Breast epithelium (tissue), 4 donors: ENCODE data around the gene FRMD4A. TPM values are rescaled to one million over a fixed set of nuclear protein-coding genes. Genes with fewer than 3 reads are reported as not detected.
"Not testable (repeated sequence)": the region's sequence is repeated elsewhere in the genome, so short reads cannot be mapped to it uniquely, and the experiment has no call there.

ENCODE experiments used
- DNase-seq, 2 donors: peaks; one replicate each; pipeline ENCODE4 v3.0.0-alpha.2; 2019; ENCODE audit warnings: low spot score in 2 of 2
- H3K27ac ChIP-seq, 2 donors: fragments of 200-600 bp; sonication (generic) in 1 of 2; one replicate each; pipeline ENCODE4 v1.5.1; 2016 to 2019; ENCODE audit warnings: mild to moderate bottlenecking in 1 of 2
- H3K27me3 ChIP-seq, 2 donors: fragments of 200-600 bp; sonication (generic) in 1 of 2; one replicate each; pipeline versions ENCODE4 v1.5.1 to v1.6.0; 2017 to 2019; ENCODE audit warnings: control low read depth in 1 of 2, mild to moderate bottlenecking in 1 of 2
- H3K36me3 ChIP-seq: fragments of 200-600 bp; one replicate; pipeline ENCODE4 v1.5.1; 2019
- H3K4me1 ChIP-seq, 2 donors: fragments of 200-600 bp; sonication (generic); one replicate each; pipeline ENCODE4 v1.5.1; 2016 to 2019; ENCODE audit warnings: control low read depth in 1 of 2
- H3K4me3 ChIP-seq, 3 donors: fragments of 200-600 bp; sonication (generic); 1 replicate in 2 of 3; 2 replicates in 1 of 3; pipeline ENCODE4 v1.5.1; 2016 to 2019; ENCODE audit warnings: mild to moderate bottlenecking in 3 of 3, moderate library complexity in 2 of 3
- H3K9me3 ChIP-seq, 2 donors: fragments of 200-600 bp; sonication (generic) in 1 of 2; one replicate each; pipeline ENCODE4 v1.5.1; 2016 to 2019; ENCODE audit warnings: control low read depth in 1 of 2
- POLR2A ChIP-seq: fragments of 450-650 bp; IDR thresholded peaks from one replicate; pipeline ENCODE4 v1.6.1; 2016; ENCODE audit warnings: antibody characterized with exemption, mild to moderate bottlenecking, moderate library complexity
- POLR2AphosphoS5 ChIP-seq, 3 donors: sonication (generic); formaldehyde crosslinking; IDR thresholded peaks; one replicate each; pipeline ENCODE4 v1.6.1; 2017; ENCODE audit warnings: antibody characterized with exemption in 3 of 3
- intact Hi-C: fragments of 100-400 bp; cut with DNase I; formaldehyde crosslinking; loops from one replicate; pipeline ENCODE4 v1.15.1; 2023; ENCODE audit warnings: low total_unique reads
- total RNA-seq, 3 donors: library from RNA; depleted of rRNA; stranded (reverse); fragments of >200 nt; gene quantifications; one replicate each; pipeline ENCODE4 v1.1.0, GENCODE V29; 2016
- TF ChIP-seq, protein P1 (sequence below), 3 donors: fragments of 450-650 bp; IDR thresholded peaks; one replicate each; pipeline ENCODE4 v1.5.1; 2016 to 2017; ENCODE audit warnings: antibody characterized with exemption in 3 of 3, mild to moderate bottlenecking in 3 of 3, moderate library complexity in 3 of 3

Gene FRMD4A
- total RNA-seq, 3 donors from 2014 or later, result 27.5 to 107 (median 34.4) TPM

DNA sequence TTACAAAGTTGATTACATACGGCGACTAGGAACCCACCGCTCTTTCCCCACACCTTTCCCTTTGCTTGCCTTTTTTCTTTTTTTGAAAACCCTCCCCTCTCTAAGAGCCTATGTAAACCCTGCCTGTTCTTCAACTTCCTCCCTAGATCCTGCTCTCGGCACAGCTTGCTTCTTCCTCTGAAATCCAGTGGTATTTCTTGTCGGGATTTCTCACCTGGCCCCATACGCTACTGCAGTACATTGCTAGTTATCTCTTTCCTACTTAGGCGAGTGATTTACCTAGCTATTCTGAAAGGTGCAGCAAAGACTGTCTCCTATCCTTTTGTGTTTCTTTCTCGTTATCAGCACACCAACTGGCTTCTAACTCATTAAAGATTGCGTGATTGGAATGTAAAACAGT is 372.9 kb downstream of the FRMD4A start:
- intact Hi-C loops, result no loop called here
- H3K9me3 ChIP-seq, result no peaks in the 10 kb centered on the region
- no peaks in the 10 kb centered on the region for H3K36me3 ChIP-seq
- no peak overlapping the region for H3K27ac ChIP-seq
- H3K4me3 ChIP-seq, result no peak overlapping the region
- TF ChIP-seq POLR2A, result no peak
- no peak for TF ChIP-seq POLR2AphosphoS5 (IDR thresholded peaks at IDR 0.05)
- TF ChIP-seq, protein P1, sequence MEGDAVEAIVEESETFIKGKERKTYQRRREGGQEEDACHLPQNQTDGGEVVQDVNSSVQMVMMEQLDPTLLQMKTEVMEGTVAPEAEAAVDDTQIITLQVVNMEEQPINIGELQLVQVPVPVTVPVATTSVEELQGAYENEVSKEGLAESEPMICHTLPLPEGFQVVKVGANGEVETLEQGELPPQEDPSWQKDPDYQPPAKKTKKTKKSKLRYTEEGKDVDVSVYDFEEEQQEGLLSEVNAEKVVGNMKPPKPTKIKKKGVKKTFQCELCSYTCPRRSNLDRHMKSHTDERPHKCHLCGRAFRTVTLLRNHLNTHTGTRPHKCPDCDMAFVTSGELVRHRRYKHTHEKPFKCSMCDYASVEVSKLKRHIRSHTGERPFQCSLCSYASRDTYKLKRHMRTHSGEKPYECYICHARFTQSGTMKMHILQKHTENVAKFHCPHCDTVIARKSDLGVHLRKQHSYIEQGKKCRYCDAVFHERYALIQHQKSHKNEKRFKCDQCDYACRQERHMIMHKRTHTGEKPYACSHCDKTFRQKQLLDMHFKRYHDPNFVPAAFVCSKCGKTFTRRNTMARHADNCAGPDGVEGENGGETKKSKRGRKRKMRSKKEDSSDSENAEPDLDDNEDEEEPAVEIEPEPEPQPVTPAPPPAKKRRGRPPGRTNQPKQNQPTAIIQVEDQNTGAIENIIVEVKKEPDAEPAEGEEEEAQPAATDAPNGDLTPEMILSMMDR (IDR thresholded peaks at IDR 0.05), result no peak
- H3K4me1 ChIP-seq, result no peaks in the 10 kb centered on the region
- no peak for DNase-seq
- H3K27me3 ChIP-seq, result no peaks in the 10 kb centered on the region

DNA sequence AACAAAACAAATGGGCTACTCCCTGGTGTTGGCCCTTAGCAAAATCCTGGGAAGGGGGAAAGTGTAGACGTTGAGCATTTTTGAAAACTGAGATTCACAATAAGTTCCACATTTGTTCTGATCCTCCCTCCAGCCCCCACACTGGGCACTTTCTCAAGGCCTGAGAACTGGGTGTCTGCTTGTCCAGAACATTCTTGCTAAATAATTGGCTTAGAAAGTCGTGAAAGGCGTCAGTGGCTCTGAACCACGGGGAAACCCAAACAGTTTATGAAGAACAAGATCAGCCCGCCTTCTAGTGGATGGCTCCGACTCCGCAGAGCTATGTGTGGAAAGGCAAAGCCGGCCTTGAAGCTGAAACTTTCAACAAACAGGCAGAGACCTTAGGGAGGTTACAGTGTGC is 373.9 kb downstream of the FRMD4A start:
- intact Hi-C loops, result no loop called here
- peak in 1 of 3 donors; percentile 13 for TF ChIP-seq POLR2AphosphoS5 (IDR thresholded peaks at IDR 0.05)
- no peak for TF ChIP-seq POLR2A
- H3K27ac ChIP-seq, result peak overlapping the region in 1 of 2 donors; percentile 63
- no peaks in the 10 kb centered on the region for H3K27me3 ChIP-seq
- H3K4me3 ChIP-seq, result no peak overlapping the region
- no peaks in the 10 kb centered on the region for H3K9me3 ChIP-seq
- no peaks in the 10 kb centered on the region for H3K4me1 ChIP-seq
- no peaks in the 10 kb centered on the region for H3K36me3 ChIP-seq
- DNase-seq, result no peak

DNA sequence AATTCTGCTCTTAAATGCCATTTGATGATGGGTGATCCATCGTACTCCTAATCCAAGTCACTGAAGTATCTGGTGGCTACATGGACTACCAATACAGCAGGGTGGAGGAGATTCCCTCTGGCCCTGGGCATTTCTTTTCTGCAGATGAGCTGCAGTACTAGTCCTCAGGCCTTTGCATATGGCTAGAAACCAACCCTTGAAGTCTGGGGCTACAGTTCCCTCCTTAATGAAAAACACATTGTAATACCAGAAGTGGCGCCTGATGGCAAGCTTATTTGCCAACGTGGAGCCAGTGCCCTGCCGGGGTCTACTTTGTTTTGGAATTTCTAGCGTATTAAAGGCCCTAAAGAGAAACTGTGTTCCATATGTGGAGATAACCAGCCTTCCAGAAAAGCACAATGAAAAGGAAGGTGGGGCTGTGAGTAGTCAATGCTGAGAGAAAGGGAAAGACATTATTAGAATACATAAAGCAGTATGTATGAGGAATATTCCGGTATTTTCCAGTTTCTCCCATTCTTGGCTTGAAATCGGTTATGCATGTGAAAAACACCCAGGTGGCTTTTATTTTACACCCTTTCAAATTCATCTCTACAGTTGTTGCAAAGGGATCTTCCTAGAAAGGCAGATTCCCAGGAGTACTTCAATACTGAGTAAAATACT is 375.2 kb downstream of the FRMD4A start:
- no peak for DNase-seq
- Histone ChIP-seq H3K9me3 (no peaks in the 10 kb centered on the region), H3K4me3 (no peak overlapping the region), H3K36me3 (no peaks in the 10 kb centered on the region), H3K27ac (no peak overlapping the region), H3K27me3 (no peaks in the 10 kb centered on the region), H3K4me1 (no peaks in the 10 kb centered on the region)
- intact Hi-C loops, result no loop called here
- TF ChIP-seq POLR2A (no peak), POLR2AphosphoS5 (IDR thresholded peaks at IDR 0.05) (no peak)
- TF ChIP-seq, protein P1 (IDR thresholded peaks at IDR 0.05), result no peak

DNA sequence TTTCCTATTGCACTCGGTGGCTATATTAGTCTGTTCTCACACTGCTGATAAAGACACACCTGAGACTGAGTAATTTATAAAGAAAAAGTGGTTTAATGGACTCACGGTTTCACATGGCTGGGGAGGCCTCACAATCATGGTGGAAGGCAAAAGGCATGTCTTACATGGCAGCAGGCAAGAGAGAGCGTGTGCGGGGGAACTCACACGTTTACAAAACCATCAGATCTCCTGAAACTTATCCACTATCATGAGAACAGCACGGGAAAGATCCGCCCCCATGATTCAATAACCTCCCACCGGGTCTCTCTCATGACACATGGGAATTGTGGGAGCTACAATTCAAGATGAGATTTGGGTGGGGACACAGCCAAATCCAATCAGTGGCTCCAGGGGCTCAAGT is 376.5 kb downstream of the FRMD4A start:
- H3K27me3 ChIP-seq, result not testable (repeated sequence)

DNA sequence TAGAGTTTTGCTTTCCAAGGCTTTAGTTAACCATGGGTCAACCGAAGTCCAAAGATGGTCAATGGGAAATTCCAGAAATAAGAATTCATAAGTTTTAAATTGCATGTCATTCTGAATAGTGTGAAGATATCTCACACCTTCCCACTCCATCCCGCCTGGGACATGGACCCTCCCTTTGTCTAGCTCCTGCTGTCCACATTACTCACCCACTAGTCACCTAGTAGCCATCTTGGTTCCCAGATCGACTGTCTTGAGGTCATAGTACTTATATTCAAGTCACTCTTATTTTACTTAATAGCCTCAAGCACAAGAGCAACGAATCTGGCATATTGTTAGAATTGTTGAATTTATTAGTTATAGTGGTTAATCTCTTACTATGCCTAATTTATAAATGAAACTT is 377.4 kb downstream of the FRMD4A start:
- no peak for DNase-seq
- no peaks in the 10 kb centered on the region for H3K4me1 ChIP-seq
- no peaks in the 10 kb centered on the region for H3K9me3 ChIP-seq
- no peak overlapping the region for H3K4me3 ChIP-seq
- H3K36me3 ChIP-seq, result no peaks in the 10 kb centered on the region
- no peaks in the 10 kb centered on the region for H3K27me3 ChIP-seq
- intact Hi-C loops, result no loop called here
- no peak overlapping the region for H3K27ac ChIP-seq
- no peak for TF ChIP-seq POLR2AphosphoS5 (IDR thresholded peaks at IDR 0.05)
- TF ChIP-seq, protein P1 (IDR thresholded peaks at IDR 0.05), result no peak
- TF ChIP-seq POLR2A, result no peak

More for the DNA sequence above, 376.5 kb downstream of the FRMD4A start:
- H3K36me3 ChIP-seq, DNase-seq, H3K9me3 ChIP-seq, intact Hi-C loops, H3K4me1 ChIP-seq, H3K27ac ChIP-seq, H3K4me3 ChIP-seq: not testable (repeated sequence)

DNA sequence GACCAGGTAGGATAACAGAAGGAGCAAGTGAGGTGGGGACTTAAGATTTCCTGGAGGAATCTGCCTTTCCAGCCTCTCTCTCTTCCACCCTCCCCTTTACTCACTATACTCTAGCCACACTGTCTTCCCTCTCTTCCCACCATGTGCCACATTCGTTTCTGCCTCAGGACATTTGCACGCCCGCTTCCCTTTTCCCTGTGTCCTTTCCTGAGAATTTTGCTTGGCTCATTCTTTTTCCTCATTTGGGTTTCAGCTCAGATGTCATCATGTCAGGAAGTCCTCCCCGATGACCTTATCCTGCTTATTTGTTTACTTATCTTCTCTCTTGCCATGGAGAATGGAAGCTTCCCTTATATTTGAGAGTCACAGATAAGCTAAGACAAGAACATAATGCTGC is 380.2 kb downstream of the FRMD4A start:
- Histone ChIP-seq H3K4me1 (no peaks in the 10 kb centered on the region), H3K27me3 (no peaks in the 10 kb centered on the region), H3K9me3 (no peaks in the 10 kb centered on the region), H3K27ac (peak overlapping the region in 1 of 2 donors; percentile 66), H3K36me3 (no peaks in the 10 kb centered on the region), H3K4me3 (no peak overlapping the region)
- DNase-seq, result no peak
- TF ChIP-seq POLR2A (no peak), POLR2AphosphoS5 (IDR thresholded peaks at IDR 0.05) (no peak)
- TF ChIP-seq, protein P1 (IDR thresholded peaks at IDR 0.05), result no peak
- intact Hi-C loops, result no loop called here
